Stimulated activated CD4-positive, alpha-beta T cell treated with anti-CD3 and anti-CD28 coated beads, Interleukin-15, amount 100 ng/mL, for 48 hours (primary cell): ENCODE measurements around the gene GALNT12.

Experiments used
- DNase-seq, 2 donors: peaks; one replicate each; pipeline ENCODE4 v3.0.0-alpha.2; 2020; ENCODE audit warnings: low read depth in 2 of 2

Gene GALNT12

DNA sequence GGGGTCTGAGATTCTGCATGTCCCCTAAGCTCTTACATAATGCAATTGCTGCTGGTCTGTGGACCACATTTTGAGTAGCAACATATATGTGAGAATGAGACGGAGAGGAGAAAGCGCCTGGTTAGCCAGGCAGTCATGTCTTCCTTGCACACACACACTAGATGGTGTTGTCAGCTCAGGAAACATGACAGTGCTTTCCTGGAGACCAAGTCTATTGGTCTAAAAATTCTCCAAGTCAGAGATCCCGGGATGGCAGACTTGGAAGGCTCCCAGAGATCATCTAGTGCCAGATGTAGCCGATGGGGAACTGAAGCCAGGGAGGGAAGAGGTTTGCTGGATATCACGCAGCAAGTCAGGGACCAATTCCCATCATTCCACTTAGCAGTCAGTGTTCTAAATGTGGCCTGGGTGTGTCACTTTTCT lies 53.4 kb downstream of the GALNT12 start:
- no peak for DNase-seq

DNA sequence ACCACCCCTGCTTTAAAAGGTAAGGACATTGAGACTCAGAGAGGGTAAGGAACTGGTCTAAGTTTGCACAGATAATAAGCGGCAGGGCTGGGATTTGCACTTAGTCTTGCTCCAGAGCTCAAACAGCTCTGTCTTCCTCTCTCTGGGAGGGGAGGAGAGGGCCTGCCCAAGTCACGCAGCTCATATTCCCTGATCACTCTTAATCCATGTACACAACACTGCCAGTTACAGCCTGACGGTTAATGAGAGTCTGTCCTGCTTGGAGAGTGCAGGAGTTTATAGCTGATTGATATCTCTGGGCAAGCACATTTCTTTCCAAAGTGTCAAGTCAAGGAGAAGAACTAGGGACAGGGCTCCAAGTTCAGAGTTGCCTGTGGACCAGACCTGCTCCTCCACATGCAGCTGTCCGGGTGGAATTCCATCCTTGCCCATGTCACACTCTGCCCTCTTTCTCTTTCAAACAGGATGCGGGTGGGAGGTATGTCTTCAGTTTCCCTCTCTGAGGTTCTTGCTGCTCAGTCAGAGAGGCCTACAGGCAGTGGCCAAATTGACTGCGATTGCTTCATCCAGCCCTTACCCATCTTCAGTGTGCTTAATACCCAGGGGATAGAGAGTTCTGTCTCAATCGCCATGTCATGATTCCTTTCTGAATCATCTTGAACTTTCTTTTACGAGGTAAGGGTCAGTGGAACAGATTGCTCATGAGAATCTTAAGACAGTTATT lies 54.5 kb downstream of the GALNT12 start:
- DNase-seq, result no peak

DNA sequence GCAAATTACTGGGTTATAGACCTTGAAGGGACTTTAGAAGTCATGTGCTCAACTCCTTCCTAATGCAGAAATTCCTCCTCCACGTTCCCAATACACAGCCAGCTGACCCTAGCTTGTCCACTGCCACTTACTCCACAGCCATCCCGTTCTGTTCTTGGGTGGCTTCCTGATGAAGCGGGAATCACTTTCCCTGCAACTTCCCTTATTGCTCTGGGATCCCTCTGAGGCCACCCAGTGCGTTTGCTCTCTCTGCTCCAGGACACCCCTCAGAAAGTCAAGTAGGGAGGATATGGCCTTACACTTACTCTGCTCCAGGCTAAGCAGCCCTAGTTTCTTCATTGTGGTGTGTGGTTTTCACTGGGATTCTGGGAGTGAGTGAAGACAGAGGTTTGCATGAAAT lies 55.5 kb downstream of the GALNT12 start:
- DNase-seq, result no peak

DNA sequence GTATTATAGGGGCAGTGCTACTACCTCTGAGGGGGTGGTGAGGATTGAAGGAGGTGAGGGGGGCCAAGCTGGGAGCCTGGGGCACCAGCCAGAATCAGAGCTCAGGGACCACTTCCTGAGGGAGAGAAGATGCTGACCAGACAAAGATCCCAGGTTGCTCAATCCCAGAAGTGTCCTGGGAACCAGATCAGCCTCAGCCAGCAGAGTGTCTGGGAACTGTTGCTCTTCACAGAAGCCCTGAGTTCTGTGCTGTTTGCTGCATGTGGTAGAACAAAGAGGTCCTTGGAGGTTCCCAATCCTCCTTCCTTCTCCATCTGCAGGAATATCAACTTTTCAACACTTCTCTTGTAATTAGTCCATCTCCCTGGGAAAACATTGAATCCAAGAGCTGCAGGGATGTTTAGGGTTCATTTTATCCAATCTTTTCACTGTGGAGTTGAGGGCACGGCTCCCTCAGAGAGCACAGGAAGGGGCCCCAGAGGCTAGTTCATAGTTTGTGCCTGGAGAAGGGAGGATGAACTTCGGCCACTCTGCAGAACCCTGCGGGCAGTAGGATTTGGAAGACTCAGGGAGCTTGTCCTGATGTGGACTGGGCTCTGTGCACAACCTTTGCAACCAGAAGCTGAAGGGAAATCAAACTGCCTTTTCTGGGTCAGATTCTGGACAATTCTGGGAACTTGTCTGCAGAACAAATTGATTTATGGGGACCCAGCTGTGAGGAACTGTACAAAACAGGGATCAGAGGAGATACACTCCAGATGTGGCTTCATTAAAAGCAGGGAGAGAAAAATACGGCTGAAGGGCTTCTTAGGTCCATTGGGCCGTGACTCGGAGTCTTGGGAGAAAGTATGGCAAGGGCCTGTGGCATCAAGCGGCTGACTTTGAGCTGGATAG lies 57.1 kb downstream of the GALNT12 start:
- no peak for DNase-seq

DNA sequence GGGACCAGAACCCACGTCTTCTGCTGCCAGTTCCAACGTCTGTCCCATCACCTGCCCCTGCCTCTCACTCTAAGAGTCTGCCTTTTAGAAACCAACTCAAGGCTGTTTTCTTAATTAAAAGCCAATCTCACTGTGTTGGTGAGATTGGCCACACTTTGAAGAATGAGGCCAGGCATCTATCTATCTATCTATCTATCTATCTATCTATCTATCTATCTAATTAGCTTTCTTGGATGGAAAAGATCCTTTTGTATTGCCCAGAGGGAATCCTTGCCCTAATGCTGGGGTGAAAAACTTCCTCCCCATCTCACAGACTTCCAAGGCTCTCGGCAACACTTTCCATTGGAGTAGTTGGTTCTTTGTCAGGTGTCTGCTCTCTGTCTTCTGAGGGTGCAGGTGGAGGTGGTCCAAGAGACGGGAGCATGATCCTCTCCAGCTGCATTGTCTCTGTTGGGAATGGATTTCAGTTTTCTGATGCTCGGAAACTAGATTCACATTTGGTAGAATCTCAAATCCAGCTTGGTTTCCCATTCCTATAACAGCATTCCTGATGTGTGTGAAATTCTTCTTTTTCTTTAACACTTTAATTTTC lies 57.9 kb downstream of the GALNT12 start:
- no peak for DNase-seq

DNA sequence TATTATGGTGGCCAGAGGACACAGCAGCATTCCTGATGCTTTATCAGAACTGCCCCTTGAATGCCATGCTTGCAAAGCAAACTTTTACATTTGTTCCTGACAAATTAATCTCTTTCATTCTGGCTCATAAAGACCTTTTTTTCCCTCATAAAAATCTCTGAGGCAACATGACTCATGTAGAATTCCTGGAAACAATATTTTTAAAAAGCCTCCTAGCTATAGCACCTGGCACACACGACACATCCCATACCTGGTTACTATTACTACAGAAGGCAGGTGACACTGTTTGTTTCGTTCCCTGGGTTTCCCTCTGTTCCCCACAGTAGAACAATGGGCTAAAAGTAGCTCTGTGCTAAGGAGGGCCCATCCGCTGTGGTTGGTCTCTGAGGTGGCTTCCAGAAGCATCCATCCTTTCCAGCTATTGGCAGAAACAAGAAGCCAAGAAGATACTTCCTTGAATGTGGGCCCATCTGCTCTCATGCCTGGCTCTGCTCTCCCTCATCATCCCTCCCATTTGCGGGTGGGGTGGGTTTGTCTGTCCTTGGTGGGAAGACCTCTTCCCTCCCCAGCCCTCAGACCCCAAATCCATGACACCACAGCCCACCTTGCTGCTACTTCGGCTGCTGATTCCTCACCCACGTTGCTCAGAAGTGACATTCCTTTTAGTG lies 59.1 kb downstream of the GALNT12 start:
- no peak for DNase-seq

DNA sequence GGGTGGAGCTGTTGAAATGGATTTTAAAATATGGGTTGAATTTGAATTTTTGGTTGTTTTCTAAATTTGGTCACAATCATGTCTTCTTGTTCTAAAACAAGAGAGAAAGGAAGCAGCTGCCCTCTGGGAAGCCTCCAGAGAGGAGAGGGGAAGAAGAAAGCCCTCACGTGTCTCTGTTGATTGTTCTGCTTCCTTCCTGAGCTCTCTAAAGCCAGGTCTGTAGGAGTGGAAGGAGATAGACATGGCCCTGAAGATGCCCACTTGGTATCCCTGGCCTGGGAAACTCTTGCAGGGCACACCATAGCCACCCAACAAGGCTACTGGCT lies 59.6 kb downstream of the GALNT12 start:
- no peak for DNase-seq

DNA sequence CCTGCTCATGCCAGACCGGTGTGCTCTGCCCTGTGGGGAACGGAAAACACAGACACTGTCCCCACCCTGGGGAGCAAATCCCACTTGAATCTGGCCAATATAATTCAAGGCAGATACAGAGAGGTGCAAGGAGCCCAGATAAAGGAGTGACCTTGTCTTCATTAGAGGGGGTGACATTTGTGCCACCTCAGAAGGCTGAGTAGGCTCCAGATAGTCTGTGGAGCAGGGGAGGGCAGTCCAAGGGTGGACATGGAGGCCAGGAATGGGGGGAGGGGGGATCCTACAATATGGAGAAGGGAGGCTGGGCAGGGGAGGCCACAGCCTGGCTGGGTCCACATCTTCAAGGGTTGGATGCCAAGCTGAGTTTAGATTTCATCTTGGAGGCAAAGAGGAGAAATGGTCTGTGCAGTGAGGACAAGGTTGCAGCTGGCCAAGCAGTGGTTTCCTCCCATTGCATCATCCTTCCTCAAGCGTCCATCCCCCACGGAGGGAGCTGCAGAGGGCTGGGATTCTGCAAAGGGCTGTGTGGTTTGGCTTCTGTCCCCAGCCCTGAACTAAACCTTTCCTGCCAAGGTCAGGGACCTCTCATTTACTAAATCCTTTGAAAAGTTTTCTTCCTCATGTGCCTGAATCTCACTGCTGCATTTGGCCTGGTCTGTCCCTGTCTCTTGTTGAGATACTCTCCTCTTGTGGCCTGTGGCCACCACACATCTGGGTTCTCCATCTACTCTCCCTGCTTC lies 60.1 kb downstream of the GALNT12 start:
- no peak for DNase-seq

DNA sequence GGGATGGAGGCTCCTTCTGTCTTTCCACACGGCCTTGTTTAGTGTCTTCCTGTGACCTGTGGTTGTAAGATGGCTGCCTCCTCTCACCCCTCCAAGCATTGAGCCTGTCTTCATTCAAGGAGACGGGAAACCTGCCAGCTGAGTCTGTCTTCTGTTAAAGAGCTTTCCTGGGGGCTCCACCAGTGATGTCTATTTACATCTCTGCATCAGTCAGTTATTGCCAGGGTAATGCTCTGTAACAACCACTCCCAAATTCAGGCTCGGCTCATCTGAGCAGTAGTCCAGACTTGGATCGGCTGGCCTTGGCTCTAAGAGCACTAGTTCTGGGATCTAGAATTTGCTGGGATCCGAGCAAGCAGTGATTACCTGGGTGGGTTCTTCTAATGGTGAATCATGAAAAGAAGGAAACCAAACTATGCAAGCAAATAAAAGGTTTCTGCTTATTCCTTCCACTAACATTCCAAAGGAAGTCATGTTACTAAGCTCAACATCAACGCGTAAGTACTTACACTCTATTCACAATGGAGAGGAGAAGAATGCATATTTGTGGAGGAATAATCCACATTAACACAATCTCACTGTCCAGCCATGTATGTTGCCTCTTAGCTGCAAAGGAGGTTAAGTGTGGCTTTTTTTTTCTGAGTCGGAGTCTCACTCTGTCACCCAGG lies 61.7 kb downstream of the GALNT12 start:
- no peak for DNase-seq

DNA sequence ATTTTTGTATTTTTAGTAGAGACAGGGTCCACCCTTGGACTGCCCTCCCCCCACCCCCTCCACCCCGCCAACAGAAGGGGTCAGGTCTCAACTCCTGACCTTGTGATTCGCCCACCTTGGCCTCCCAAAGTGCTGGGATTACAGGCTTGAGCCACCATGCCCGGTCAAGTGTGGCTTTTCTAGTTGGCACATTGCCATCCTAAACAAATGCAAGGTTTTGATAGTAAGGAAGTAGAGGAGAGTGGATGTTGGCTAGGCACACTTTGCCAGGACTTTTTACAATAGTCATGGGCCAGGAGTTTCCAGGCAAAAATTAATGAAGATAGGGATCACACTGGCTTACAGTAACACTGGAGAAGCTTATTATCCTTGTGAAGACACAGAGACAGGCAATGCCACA lies 62.4 kb downstream of the GALNT12 start:
- DNase-seq, result no peak

DNA sequence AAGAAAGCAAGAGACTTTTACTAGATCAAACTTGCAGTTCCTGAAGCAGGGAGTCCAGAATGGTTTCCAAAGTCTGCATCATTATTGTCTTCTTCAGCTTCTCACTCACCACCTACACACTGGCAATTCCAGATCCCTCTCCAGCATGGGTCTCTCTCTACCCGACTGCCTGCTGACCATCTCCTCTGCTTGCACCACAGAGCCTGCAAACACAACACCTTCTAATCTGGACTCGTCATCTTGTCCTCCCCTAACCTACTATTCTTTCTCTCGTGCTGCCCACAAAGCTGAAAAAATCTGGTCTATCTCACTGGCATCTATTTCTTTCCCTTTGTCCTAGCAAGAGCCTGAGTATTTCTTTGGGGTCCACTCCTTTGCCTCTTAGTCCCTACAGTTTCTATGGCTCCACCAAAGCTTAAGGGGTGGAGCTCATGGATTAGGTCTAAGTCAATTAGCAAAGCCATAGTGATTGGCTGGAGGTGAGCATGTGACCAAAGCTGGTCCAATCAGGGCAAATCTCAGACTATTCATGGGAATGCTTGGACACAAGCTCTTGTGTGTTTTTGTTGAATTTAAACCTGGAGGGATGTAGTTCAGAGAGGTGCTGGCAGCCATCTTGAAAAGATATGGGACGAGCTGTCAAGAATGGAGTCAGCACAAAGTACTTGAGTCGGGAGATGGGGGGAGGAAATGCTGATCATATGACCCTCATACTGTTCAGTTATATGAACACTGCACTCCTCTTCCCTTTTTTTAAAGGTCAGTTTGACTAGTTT lies 63.5 kb downstream of the GALNT12 start:
- DNase-seq, result no peak

DNA sequence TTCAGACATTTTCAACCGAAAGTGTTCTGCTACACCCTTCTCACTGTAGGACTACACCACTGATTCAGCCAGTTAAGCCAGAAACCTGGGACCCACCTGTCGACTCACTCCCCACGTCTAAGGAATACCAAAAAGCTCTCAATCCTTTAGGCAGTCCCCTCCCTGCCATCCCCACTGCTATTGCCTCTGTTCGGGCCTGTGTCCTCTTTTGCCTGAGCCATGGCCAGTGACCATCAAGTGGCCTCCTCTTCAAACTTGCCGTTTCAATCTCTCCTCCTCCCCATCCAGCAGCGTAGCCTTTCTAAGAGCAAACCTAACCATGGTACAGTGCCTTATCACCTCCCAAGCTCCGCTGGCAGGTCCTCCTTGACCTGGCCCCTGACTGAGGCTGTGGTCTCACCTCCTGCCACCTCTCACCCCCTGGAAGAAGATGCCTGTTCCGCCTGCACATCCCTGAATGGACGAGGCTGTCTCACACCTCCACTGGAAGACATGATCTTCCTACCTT lies 64.1 kb downstream of the GALNT12 start:
- DNase-seq, result no peak

DNA sequence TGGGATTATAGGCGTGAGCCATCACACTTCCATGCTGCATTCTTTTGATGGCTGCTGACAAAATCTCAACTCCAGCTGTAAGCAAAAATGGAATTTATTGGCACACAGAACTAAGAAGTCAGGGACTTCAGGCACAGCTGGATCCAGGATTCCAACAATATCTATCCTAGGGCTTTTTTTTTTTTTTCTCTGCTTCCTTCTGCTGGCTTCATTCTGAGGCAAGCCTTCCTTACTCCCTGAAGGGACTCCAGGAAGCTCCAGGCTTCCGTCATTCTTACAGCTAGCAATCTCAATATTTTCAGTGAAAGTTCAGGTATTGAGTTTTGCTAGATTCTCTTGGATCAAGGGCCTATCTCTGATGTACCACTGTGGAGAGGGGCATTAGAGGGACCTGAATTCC lies 66.1 kb downstream of the GALNT12 start:
- no peak for DNase-seq

DNA sequence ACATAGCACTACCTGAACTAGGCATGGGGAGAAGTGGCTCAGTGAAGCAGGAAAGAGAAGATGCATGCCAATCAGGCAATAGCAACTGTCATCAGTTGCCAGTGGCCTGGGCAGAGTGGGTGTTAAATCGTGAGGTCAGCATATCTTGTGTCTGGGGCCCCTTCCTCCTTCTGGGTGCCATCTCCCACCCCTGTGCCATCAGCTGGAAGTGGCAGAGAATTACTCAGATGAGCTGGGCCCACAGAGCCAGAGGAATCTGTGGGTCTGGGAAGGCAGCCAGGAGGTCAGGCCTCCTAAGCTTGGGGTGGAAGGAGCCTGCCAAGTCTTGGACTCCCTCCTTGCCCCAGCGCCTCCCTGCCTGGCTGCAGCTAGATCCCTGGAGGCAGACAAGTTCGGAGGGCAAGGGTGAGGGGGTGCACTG lies 66.5 kb downstream of the GALNT12 start:
- no peak for DNase-seq

DNA sequence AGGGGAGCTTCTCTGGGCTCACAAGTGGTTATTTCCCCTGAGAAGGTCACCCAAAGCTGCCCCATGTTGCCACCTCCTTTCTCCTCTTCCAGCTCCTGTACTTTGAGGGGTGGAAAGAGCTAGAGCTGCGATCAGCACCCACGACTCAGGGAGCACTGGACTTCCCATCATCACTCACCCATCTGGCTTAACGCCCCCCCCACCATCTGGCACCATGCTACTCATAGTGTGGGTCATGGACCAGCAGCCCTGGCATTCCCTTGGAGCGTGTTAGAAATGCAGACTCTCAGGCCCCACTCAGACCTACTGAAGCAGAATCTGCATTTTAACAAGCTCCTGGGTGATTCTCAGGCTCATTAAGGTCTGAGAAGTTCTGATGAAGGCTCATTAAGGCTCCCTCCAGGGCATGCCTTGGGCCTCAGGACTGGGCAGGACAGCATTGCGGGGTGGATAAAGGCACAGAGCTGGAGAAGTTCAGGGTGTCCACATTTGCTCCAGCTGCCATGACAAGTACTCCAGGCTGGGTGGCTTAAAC lies 67.3 kb downstream of the GALNT12 start:
- DNase-seq, result no peak

DNA sequence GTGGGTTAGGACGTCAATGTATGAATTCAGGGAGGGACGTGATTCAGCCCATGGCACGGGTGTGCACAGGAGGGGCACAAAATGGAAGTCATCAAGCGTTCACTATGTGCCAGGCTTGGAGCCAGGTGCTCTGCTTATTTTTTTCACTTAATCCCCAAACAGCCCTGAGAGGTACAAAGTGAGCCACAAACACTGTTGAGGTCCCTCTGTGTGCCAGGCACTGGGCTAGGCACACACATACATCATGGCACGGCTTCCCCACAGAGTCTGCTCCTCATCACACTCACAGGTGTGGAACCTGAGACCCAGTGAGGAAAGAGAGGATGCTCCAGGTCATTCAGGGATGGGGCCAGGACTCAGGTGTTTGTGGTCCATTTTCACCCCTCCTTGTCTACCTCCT lies 68.1 kb downstream of the GALNT12 start:
- no peak for DNase-seq

DNA sequence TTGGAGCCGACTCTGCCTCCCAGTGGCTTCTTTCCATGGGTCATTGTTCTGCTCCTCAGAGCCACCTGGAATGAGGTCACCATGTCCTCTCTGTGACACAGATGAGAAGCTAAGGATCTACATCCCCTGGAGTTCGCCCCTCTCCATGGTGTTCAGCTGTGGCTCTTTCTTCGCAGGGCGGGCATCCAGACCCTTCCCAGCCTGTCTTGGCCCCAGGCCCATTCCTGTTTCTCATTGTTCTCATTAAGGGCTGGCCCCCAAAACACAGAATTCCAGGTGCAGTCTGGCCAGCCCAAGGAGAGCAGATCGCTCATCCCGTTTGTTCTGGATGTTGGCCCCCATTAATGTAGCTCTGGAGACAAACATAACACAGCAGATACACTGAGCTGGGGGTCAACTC lies 69.8 kb downstream of the GALNT12 start:
- DNase-seq, result no peak

DNA sequence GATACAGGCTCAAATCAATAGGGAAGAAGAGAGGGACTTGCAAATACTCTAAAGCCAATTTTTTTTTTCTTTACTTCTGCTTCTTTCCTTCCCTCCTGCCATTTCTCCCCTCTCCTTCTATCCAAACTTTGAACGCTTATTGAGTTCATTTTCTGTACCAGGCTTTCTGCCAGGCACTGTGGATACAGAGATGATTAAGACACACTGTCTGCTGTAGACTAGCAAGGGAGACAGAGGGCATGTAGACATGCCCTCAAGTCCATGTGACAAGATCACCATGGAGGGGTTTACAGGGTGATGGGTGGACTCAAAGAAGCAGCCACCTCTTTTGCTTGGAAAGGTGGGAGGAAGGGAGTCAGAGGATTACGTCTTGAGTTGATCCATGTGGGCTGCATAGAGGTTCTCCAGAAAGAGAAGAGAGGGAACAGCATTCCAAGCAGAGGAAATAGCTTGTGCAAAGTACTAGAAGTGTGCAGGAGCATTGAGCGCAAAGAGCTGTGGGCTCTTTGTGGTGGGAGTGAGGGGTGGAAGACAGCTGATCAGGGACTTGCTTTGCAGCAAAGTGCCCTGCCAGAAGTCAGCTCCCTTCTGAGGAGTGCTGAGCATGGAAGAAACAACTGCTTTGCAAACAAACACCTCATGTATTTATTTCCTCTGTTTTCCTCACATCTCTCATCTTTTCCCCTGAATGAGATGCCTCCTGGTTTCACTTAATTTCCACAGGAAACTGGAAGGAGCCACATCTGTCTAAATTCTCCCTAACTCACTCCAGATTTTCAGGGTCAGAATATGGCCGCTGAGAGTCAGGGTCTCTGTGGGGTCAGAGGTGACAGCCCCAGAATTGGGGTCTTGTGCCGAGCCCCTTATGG lies 71.9 kb downstream of the GALNT12 start:
- DNase-seq, result no peak

DNA sequence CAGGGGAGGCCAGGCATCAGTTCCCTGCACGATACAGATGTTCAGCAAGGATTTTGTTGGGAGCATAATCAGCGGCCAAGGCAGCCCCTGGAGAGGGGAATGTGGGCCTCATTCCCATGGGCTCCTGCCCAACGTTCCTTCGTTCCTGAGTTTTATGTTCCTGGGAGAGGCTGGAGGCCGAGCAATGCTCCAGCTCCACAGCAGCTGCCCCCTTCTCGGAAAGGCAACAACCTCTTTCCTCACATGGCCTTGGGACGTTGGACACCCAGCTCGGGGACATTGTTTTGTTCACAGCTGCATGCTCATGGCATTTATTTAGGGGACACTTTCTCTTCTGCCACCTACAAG lies 72.5 kb downstream of the GALNT12 start:
- DNase-seq, result no peak
